HEK293 (cell line): ENCODE measurements around the gene SIX4.

Experiments used
- BCL11A ChIP-seq: fragments of 450-650 bp; formaldehyde crosslinking; IDR thresholded peaks from 2 replicates; pipeline ENCODE4 v1.5.1; 2016; ENCODE audit warnings: low read depth, missing biosample characterization, missing genetic modification characterization
- BCL11B ChIP-seq: fragments of 450-650 bp; formaldehyde crosslinking; IDR thresholded peaks from 2 replicates; pipeline ENCODE4 v1.5.1; 2016; ENCODE audit warnings: low read depth, missing biosample characterization, missing genetic modification characterization
- HOXA7 ChIP-seq: sonication (generic); formaldehyde crosslinking; IDR thresholded peaks from 2 replicates; pipeline ENCODE4 v1.8.1; 2022; ENCODE audit warnings: missing genetic modification reagents, borderline replicate concordance
- KLF16 ChIP-seq: fragments of 450-650 bp; formaldehyde crosslinking; IDR thresholded peaks from 2 replicates; pipeline ENCODE4 v1.5.1; 2017; ENCODE audit warnings: missing biosample characterization, missing genetic modification characterization
- SETDB1 ChIP-seq: IDR thresholded peaks from one replicate; pipeline ENCODE4 v1.6.1; 2017; ENCODE audit warnings: mild to moderate bottlenecking, low read length, moderate library complexity, mixed read lengths; ENCODE audit not compliant: insufficient read length
- ZBTB20 ChIP-seq: fragments of 450-650 bp; formaldehyde crosslinking; IDR thresholded peaks from 2 replicates; pipeline ENCODE4 v1.5.1; 2016; ENCODE audit warnings: missing biosample characterization, missing genetic modification characterization
- ZIC2 ChIP-seq: fragments of 450-650 bp; formaldehyde crosslinking; IDR thresholded peaks from 2 replicates; pipeline ENCODE4 v1.5.1; 2016; ENCODE audit warnings: missing biosample characterization, missing genetic modification characterization
- ZNF112 ChIP-seq: fragments of 450-650 bp; formaldehyde crosslinking; IDR thresholded peaks from 2 replicates; pipeline ENCODE4 v1.5.0; 2017; ENCODE audit warnings: missing biosample characterization, missing genetic modification characterization
- ZNF114 ChIP-seq: fragments of 450-650 bp; formaldehyde crosslinking; IDR thresholded peaks from 2 replicates; pipeline ENCODE4 v1.5.0; 2017; ENCODE audit warnings: missing biosample characterization, missing genetic modification characterization
- ZNF174 ChIP-seq: fragments of 450-650 bp; formaldehyde crosslinking; IDR thresholded peaks from 2 replicates; pipeline ENCODE4 v1.5.0; 2017; ENCODE audit warnings: missing biosample characterization, mild to moderate bottlenecking, missing genetic modification characterization
- ZNF202 ChIP-seq: fragments of 450-650 bp; formaldehyde crosslinking; IDR thresholded peaks from 2 replicates; pipeline ENCODE4 v1.5.1; 2016; ENCODE audit warnings: missing biosample characterization, missing genetic modification characterization, borderline replicate concordance
- ZNF223 ChIP-seq: fragments of 450-650 bp; formaldehyde crosslinking; IDR thresholded peaks from 2 replicates; pipeline ENCODE4 v1.5.1; 2016; ENCODE audit warnings: missing biosample characterization, missing genetic modification characterization
- ZNF266 ChIP-seq: fragments of 450-650 bp; formaldehyde crosslinking; IDR thresholded peaks from 2 replicates; pipeline ENCODE4 v1.5.1; 2016; ENCODE audit warnings: missing biosample characterization, missing genetic modification characterization, low read depth
- ZNF335 ChIP-seq: fragments of 450-650 bp; formaldehyde crosslinking; conservative IDR thresholded peaks from 2 replicates; pipeline ENCODE4 v1.5.1; 2016; ENCODE audit warnings: missing biosample characterization, missing genetic modification characterization
- ZNF404 ChIP-seq: fragments of 450-650 bp; formaldehyde crosslinking; IDR thresholded peaks from 2 replicates; pipeline ENCODE4 v1.5.1; 2017; ENCODE audit warnings: missing biosample characterization, missing genetic modification characterization
- ZNF416 ChIP-seq: fragments of 450-650 bp; formaldehyde crosslinking; IDR thresholded peaks from 2 replicates; pipeline ENCODE4 v1.5.1; 2016; ENCODE audit warnings: missing biosample characterization, missing genetic modification characterization
- ZNF558 ChIP-seq: fragments of 450-650 bp; formaldehyde crosslinking; IDR thresholded peaks from 2 replicates; pipeline ENCODE4 v1.5.1; 2016; ENCODE audit warnings: missing biosample characterization, missing genetic modification characterization
- ZNF600 ChIP-seq: fragments of 450-650 bp; formaldehyde crosslinking; IDR thresholded peaks from 2 replicates; pipeline ENCODE4 v1.5.1; 2016; ENCODE audit warnings: missing biosample characterization, missing genetic modification characterization
- ZNF623 ChIP-seq: fragments of 450-650 bp; formaldehyde crosslinking; IDR thresholded peaks from 2 replicates; pipeline ENCODE4 v1.5.1; 2016; ENCODE audit warnings: missing biosample characterization, missing genetic modification characterization
- ZNF747 ChIP-seq: fragments of 450-650 bp; formaldehyde crosslinking; IDR thresholded peaks from 2 replicates; pipeline ENCODE4 v1.5.1; 2016; ENCODE audit warnings: missing biosample characterization, missing genetic modification characterization
- ZNF776 ChIP-seq: fragments of 450-650 bp; formaldehyde crosslinking; IDR thresholded peaks from 2 replicates; pipeline ENCODE4 v1.5.0; 2017; ENCODE audit warnings: missing biosample characterization, missing genetic modification characterization, borderline replicate concordance
- ZNF777 ChIP-seq: fragments of 450-650 bp; formaldehyde crosslinking; IDR thresholded peaks from 2 replicates; pipeline ENCODE4 v1.5.1; 2017; ENCODE audit warnings: missing biosample characterization, missing genetic modification characterization, borderline replicate concordance
- ZNF792 ChIP-seq: fragments of 450-650 bp; formaldehyde crosslinking; IDR thresholded peaks from 2 replicates; pipeline ENCODE4 v1.5.1; 2016; ENCODE audit warnings: missing biosample characterization, missing genetic modification characterization
- ZNF830 ChIP-seq: fragments of 450-650 bp; IDR thresholded peaks from 2 replicates; pipeline ENCODE4 v1.5.0; 2018; ENCODE audit warnings: missing biosample characterization, missing genetic modification characterization, low read depth, mild to moderate bottlenecking, moderate library complexity
- ZSCAN16 ChIP-seq: fragments of 450-650 bp; formaldehyde crosslinking; IDR thresholded peaks from 2 replicates; pipeline ENCODE4 v1.5.1; 2016; ENCODE audit warnings: missing biosample characterization, missing genetic modification characterization
- ZSCAN23 ChIP-seq: fragments of 450-650 bp; formaldehyde crosslinking; IDR thresholded peaks from 2 replicates; pipeline ENCODE4 v1.5.1; 2016; ENCODE audit warnings: missing biosample characterization, missing genetic modification characterization
- TF ChIP-seq, protein P1 (sequence below): sonication (generic); formaldehyde crosslinking; IDR thresholded peaks from 2 replicates; pipeline ENCODE4 v1.8.1; 2022; ENCODE audit warnings: mild to moderate bottlenecking, moderate library complexity, missing genetic modification reagents
- TF ChIP-seq, protein P2 (sequence below): IDR thresholded peaks from 2 replicates; pipeline ENCODE4 v1.6.1; 2011; ENCODE audit warnings: mild to moderate bottlenecking, low read depth, low read length, borderline replicate concordance
- TF ChIP-seq, protein P3 (sequence below): fragments of 450-650 bp; formaldehyde crosslinking; IDR thresholded peaks from 2 replicates; pipeline ENCODE4 v1.5.1; 2016; ENCODE audit warnings: missing biosample characterization, missing genetic modification characterization
- TF ChIP-seq, protein P4 (sequence below): fragments of 450-650 bp; formaldehyde crosslinking; IDR thresholded peaks from 2 replicates; pipeline ENCODE4 v1.5.1; 2016; ENCODE audit warnings: missing biosample characterization, missing genetic modification characterization

The SIX4 gene

DNA sequence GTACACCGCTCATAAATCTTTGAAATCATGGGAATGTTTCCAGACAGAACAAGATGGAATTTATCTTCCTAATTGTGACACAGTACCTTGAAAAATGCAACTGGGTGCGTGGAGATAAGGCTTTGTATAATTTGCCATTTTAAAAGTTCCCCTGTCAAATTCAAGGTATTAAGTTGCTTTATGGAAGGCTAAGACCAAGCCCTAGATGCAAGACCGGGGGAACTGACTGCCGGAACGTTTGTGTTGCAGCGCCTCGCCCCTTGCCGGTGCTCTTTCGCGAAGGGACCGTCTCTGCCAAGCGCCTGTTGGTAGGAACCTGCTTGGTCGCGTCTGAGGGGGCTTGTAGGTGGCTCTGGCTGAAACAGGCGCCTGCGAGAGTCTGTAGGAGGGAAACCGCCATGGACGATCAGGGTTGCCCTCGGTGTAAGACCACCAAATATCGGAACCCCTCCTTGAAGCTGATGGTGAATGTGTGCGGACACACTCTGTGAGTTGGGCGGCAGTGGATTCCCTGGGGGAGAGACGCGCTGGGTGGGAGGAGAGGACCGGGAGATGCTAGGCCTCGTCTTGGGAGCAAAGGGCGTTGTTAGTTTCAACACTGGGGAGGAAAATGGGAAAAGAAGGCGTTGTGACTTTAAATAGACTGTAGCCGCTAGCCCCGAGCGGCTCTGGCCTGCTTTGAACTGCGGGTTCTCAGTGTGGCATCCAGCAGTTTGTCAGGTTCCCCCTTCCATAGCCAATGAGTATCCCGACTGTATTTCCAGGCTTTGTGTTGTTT is 10.5 kb upstream of the SIX4 start, which contains the start of gene MNAT1 (continued):
- no peak for TF ChIP-seq BCL11B (tag by site-specific recombination)
- TF ChIP-seq ZNF623 (tag by site-specific recombination), result 0 out of 2 replicates have a peak, but pooled peaks have one; percentile 12
- no peak for TF ChIP-seq ZNF777 (tag by site-specific recombination)
- TF ChIP-seq ZSCAN16 (tag by site-specific recombination), result no peak
- peak; percentile 79; the same call in 1 of the 2 replicates for TF ChIP-seq ZNF558 (tag by site-specific recombination)
- TF ChIP-seq ZNF112 (tag by site-specific recombination), result no peak
- TF ChIP-seq BCL11A (tag by site-specific recombination), result no peak
- no peak for TF ChIP-seq ZNF792 (tag by site-specific recombination)
- 0 out of 2 replicates have a peak, but pooled peaks have one; percentile 21 for TF ChIP-seq ZIC2 (tag by site-specific recombination)
- TF ChIP-seq ZNF174, result no peak
- TF ChIP-seq ZNF335, result peak; percentile 97
- TF ChIP-seq, protein P1, sequence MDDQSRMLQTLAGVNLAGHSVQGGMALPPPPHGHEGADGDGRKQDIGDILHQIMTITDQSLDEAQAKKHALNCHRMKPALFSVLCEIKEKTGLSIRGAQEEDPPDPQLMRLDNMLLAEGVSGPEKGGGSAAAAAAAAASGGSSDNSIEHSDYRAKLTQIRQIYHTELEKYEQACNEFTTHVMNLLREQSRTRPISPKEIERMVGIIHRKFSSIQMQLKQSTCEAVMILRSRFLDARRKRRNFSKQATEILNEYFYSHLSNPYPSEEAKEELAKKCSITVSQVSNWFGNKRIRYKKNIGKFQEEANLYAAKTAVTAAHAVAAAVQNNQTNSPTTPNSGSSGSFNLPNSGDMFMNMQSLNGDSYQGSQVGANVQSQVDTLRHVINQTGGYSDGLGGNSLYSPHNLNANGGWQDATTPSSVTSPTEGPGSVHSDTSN, result peak; percentile 75; the same call in 1 of the 2 replicates
- no peak for TF ChIP-seq HOXA7 (CRISPR knock-in tag)
- TF ChIP-seq ZNF202 (tag by site-specific recombination), result no peak
- TF ChIP-seq ZNF776, result no peak
- TF ChIP-seq ZSCAN23, result no peak; the same call in 1 of the 2 replicates
- TF ChIP-seq, protein P2, sequence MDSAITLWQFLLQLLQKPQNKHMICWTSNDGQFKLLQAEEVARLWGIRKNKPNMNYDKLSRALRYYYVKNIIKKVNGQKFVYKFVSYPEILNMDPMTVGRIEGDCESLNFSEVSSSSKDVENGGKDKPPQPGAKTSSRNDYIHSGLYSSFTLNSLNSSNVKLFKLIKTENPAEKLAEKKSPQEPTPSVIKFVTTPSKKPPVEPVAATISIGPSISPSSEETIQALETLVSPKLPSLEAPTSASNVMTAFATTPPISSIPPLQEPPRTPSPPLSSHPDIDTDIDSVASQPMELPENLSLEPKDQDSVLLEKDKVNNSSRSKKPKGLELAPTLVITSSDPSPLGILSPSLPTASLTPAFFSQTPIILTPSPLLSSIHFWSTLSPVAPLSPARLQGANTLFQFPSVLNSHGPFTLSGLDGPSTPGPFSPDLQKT, result no peak
- no peak for TF ChIP-seq SETDB1
- no peak for TF ChIP-seq ZNF223 (tag by site-specific recombination)
- no peak for TF ChIP-seq ZNF266 (tag by site-specific recombination)
- TF ChIP-seq, protein P3, sequence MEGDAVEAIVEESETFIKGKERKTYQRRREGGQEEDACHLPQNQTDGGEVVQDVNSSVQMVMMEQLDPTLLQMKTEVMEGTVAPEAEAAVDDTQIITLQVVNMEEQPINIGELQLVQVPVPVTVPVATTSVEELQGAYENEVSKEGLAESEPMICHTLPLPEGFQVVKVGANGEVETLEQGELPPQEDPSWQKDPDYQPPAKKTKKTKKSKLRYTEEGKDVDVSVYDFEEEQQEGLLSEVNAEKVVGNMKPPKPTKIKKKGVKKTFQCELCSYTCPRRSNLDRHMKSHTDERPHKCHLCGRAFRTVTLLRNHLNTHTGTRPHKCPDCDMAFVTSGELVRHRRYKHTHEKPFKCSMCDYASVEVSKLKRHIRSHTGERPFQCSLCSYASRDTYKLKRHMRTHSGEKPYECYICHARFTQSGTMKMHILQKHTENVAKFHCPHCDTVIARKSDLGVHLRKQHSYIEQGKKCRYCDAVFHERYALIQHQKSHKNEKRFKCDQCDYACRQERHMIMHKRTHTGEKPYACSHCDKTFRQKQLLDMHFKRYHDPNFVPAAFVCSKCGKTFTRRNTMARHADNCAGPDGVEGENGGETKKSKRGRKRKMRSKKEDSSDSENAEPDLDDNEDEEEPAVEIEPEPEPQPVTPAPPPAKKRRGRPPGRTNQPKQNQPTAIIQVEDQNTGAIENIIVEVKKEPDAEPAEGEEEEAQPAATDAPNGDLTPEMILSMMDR (tag by site-specific recombination), result no peak
- TF ChIP-seq ZNF114 (tag by site-specific recombination), result no peak
- peak; percentile 81 for TF ChIP-seq KLF16 (tag by site-specific recombination)
- no peak for TF ChIP-seq ZNF416 (tag by site-specific recombination)
- no peak for TF ChIP-seq ZNF404
- TF ChIP-seq ZNF830 (tag by site-specific recombination), result no peak
- no peak for TF ChIP-seq ZNF747 (tag by site-specific recombination)
- TF ChIP-seq ZNF600 (tag by site-specific recombination), result peak; percentile 83
- TF ChIP-seq ZBTB20, result peak; percentile 31; the same call in 1 of the 2 replicates
- TF ChIP-seq, protein P4, sequence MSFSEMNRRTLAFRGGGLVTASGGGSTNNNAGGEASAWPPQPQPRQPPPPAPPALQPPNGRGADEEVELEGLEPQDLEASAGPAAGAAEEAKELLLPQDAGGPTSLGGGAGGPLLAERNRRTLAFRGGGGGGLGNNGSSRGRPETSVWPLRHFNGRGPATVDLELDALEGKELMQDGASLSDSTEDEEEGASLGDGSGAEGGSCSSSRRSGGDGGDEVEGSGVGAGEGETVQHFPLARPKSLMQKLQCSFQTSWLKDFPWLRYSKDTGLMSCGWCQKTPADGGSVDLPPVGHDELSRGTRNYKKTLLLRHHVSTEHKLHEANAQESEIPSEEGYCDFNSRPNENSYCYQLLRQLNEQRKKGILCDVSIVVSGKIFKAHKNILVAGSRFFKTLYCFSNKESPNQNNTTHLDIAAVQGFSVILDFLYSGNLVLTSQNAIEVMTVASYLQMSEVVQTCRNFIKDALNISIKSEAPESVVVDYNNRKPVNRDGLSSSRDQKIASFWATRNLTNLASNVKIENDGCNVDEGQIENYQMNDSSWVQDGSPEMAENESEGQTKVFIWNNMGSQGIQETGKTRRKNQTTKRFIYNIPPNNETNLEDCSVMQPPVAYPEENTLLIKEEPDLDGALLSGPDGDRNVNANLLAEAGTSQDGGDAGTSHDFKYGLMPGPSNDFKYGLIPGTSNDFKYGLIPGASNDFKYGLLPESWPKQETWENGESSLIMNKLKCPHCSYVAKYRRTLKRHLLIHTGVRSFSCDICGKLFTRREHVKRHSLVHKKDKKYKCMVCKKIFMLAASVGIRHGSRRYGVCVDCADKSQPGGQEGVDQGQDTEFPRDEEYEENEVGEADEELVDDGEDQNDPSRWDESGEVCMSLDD (tag by site-specific recombination), result no peak
